DMS53 treated with DMSO at 0.1 percent for 48 hours (cell line): ENCODE results near the gene POU5F2.

Experiments used
- DNase-seq: peaks from one replicate; lab custom pipeline; 2025; ENCODE audit not compliant: unreplicated experiment; lab: John Stamatoyannopoulos, UW

Gene POU5F2

DNA sequence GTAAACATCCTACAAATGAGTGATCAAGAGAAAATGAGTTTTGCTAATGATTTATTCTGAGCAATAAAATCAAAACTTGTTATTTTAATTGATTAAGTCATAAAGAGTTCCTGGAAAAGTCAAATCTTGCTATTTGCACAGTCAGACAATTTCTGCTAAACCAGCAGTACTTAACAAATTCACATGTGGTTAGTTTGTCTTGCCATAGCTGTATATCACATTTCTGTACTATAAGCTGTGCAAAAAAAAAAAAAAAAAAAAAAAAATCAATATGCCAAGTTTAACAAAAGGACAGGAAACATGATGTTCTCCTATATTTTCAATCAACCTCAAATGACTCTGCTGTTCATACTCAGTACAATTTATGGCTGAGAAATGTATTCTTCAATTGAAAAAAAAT, 24.9 kb downstream of the POU5F2 start:
- DNase-seq: no peak

DNA sequence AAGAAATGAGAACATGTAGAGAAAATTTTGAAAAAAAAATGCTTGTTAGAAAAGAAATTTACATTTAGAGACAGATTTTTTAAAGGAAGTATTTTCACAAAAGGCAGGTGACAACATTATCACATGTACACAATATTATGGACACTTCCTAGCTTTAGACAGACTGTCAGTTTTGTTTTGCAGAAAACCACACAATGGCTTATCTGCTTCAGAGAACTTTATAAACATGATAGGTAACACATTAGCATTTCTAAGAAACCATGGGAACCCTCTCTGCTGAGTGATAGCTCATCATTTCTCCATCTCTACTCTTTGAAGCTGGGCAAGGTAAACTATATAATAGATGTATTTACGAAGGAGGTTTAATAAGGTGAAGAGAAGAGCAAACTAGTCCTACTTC, 25.6 kb downstream of the POU5F2 start:
- DNase-seq: no peak

DNA sequence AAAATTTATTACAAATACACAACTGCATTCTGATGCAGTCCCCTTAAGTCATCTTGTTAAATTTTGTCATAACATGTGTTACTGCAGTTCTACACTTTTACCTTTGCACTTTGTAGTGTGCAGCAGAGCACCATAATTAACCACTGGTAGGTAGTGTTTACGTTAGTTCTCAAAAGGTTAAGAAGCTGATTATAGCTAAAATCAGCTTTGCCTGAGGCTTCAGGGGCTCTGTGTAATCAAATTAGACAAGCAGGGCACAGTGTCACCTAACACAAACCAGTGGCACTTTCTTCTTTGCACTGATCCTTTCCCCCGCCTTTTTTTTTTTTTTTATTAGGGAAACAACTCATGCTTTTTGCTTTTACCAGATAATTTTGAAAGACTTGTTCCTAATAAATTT, 26.1 kb downstream of the POU5F2 start:
- no peak for DNase-seq

DNA sequence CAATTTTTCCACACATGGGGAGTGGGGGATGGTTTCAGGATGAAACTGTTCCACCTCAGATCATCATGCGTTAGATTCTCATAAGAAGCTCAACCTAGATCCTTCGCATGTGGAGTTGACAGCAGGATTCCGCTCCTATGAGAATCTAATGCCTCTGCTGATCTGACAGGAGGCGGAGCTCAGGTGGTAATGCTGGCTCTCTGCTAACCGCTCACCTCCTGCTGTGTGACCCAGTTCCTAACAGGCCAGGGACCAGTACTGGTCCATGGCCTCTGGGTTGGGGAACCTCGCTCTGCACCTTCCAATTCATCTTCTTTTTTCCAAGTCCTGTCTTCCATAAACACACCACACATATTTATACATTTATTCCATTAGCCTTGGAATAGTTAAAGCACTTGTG, 33.0 kb downstream of the POU5F2 start:
- no peak for DNase-seq

DNA sequence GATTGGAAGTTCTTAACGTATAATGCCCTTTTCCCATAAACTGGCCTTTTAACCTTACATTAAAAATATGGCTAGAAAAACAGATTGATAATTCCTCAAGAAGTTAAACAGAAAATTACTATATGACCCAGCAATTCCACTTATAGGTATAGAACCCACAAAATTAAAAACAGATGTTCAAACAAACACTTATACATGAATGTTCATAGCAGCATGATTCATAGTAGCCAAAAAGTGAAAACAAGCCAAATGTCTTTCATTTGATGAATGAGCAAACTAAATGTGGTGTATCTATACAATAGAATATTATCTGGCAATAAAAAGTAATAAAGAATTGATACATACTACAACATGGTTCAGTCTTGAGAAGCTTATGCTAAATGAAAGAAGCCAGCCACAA, 35.5 kb downstream of the POU5F2 start:
- DNase-seq: no peak

DNA sequence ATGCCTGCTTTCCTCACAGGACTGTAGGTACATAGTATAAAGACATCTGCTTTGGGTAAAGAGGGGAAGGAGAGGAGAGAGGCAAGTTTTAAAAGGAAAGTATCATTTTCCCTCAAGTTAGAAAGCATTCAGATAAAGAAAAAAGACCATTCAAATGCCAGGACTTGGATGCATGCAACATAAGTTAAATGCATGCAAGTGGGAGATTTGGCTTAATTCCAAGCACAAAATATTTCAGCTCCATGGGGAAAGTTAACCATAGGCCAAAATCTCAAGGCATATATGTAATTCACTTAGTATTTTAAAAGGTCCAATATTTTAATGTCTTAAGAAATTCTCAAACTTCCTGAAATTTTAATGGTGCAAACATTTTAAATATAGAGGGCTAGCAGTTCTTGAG, 36.4 kb downstream of the POU5F2 start:
- DNase-seq: no peak

DNA sequence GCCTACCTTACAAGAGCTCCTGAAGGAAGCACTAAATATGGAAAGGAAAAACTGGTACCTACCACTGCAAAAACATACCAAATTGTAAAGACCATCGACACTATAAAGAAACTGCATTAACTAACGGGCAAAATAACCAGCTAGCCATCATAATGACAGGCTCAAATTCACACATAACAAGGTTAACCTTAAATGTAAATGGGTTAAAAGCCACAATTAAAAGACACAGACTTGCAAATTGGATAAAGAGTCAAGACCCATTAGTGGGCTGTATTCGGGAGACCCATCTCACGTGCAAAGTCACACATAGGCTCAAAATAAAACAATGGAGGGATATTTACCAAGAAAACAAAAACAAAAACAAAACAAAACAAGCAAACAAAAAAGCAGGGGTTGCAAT, 49.4 kb downstream of the POU5F2 start:
- DNase-seq: no peak
